Prostate gland (tissue), 2 donors: ENCODE data around the gene BDH1. TPM values are rescaled to one million over a fixed set of nuclear protein-coding genes. Genes with fewer than 3 reads are reported as not detected.
"Not testable (repeated sequence)": the region's sequence is repeated elsewhere in the genome, so short reads cannot be mapped to it uniquely, and the experiment has no call there.

Source experiments
- DNase-seq: peaks from one replicate; pipeline ENCODE4 v3.0.0-alpha.2; 2019; ENCODE audit warnings: low spot score
- H3K27ac ChIP-seq, 2 donors: fragments of 200-600 bp; sonication (generic); 2 replicates each; pipeline ENCODE4 v1.5.1; 2017 to 2019
- H3K27me3 ChIP-seq: fragments of 200-600 bp; sonication (generic); replicated peaks from 2 replicates; pipeline ENCODE4 v1.5.1; 2019; ENCODE audit not compliant: insufficient read depth
- H3K36me3 ChIP-seq, 2 donors: fragments of 200-600 bp; sonication (generic); 1 replicate in 1 of 2; 2 replicates in 1 of 2; pipeline versions ENCODE4 v1.5.1 to v1.8.1; 2017 to 2019
- H3K4me1 ChIP-seq: fragments of 200-600 bp; sonication (generic); replicated peaks from 2 replicates; pipeline ENCODE4 v1.5.1; 2019
- H3K4me3 ChIP-seq, 2 donors: fragments of 200-600 bp; sonication (generic); 2 replicates each; pipeline ENCODE4 v1.5.1; 2017 to 2019
- H3K9me3 ChIP-seq: fragments of 200-600 bp; sonication (generic); 2 replicates; pipeline ENCODE4 v1.5.1; 2017
- POLR2A ChIP-seq: fragments of 450-650 bp; IDR thresholded peaks from one replicate; pipeline ENCODE4 v1.6.1; 2016; ENCODE audit warnings: antibody characterized with exemption, mild to moderate bottlenecking
- POLR2AphosphoS5 ChIP-seq: sonication (generic); formaldehyde crosslinking; IDR thresholded peaks from one replicate; pipeline ENCODE4 v1.6.1; 2017; ENCODE audit warnings: antibody characterized with exemption
- WGBS: methylation state at CpG from one replicate; pipeline ENCODE4 v1.1.5; 2018; 5-methylcytosine and 5-hydroxymethylcytosine counted together
- intact Hi-C: fragments of 100-400 bp; cut with DNase I; formaldehyde crosslinking; loops from one replicate; pipeline ENCODE4 v1.14.2; 2022
- total RNA-seq, 2 donors: library from RNA; depleted of rRNA; stranded (reverse); fragments of >200 nt; gene quantifications; one replicate each; pipeline ENCODE4 v1.1.0, GENCODE V29; 2016
- TF ChIP-seq, protein P1 (sequence below), 4 experiments: fragments of 200-600 bp in 2 of 4; fragments of 450-650 bp in 2 of 4; sonication (generic) in 2 of 4; IDR thresholded peaks; 1 replicate in 3 of 4; 2 replicates in 1 of 4; pipeline ENCODE4 v1.5.1; 2016 to 2019; ENCODE audit warnings: antibody characterized with exemption in 4 of 4, mild to moderate bottlenecking in 2 of 4, moderate library complexity in 2 of 4

BDH1 gene
- total RNA-seq, 2 donors from 2014 or later: 41.1 to 84.3 TPM

DNA sequence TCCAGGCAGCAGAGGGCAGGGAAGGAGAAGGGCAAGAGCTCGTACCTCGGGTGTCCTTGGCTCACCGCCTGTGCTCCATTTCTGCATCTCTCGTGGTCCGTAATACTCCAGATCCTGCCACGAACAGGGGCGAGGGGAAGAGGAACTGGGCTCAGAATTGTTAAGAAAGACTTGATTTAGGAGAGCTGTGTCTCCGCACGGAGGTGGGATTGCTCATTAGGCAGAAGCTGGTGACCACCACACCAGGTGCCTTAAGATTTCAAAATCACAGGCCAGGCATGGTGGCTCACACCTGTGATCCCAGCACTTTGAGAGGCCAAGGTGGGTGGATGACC lies 37.2 kb upstream of the BDH1 start:
- Histone ChIP-seq H3K27me3 (no peaks in the 10 kb centered on the region), H3K9me3 (no peaks in the 10 kb centered on the region), H3K36me3 (no peaks in the 10 kb centered on the region), H3K27ac (no peak overlapping the region), H3K4me3 (no peak overlapping the region), H3K4me1 (no peaks in the 10 kb centered on the region)
- intact Hi-C loops: no loop called here
- TF ChIP-seq POLR2A (no peak), POLR2AphosphoS5 (no peak)
- TF ChIP-seq, protein P1, sequence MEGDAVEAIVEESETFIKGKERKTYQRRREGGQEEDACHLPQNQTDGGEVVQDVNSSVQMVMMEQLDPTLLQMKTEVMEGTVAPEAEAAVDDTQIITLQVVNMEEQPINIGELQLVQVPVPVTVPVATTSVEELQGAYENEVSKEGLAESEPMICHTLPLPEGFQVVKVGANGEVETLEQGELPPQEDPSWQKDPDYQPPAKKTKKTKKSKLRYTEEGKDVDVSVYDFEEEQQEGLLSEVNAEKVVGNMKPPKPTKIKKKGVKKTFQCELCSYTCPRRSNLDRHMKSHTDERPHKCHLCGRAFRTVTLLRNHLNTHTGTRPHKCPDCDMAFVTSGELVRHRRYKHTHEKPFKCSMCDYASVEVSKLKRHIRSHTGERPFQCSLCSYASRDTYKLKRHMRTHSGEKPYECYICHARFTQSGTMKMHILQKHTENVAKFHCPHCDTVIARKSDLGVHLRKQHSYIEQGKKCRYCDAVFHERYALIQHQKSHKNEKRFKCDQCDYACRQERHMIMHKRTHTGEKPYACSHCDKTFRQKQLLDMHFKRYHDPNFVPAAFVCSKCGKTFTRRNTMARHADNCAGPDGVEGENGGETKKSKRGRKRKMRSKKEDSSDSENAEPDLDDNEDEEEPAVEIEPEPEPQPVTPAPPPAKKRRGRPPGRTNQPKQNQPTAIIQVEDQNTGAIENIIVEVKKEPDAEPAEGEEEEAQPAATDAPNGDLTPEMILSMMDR (IDR thresholded peaks at IDR 0.05): no peak
- DNase-seq: no peak
- WGBS: 86% methylated on average over 9 of the region's 9 CpGs

DNA sequence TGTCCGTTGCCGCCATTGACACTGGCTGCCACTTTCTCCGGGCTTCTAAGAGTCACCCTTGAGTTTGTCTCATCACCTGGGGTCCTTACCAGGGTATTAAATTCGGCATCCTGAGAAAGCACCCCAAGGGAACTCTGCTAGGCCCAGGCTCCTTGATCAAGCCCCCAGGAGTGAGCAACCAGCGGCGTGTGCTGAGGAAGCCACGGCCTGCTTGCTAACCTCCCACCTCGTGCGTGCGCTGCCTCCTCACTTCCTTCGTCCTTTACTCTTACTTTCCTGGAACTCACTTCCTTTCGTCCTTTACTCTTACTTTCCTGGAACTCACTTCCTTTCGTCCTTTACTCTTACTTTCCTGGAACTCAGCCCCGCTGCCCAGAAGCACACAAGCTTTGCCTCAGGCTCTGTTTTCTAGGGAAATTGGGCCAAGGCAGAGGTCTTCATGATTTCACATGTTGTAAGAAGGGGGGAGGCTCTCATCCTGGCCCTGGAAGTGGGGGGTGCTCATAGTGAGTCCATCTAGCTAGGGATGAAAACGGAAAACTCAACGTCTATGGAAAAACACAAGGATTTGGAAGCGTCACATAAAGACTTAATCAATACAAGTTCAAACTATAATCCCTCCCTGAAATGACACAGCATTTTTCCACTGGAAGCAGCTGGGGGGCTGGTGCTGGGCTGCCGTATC lies 36.7 kb upstream of the BDH1 start:
- Histone ChIP-seq H3K4me1 (no peaks in the 10 kb centered on the region), H3K27ac (no peak overlapping the region), H3K9me3 (no peaks in the 10 kb centered on the region), H3K4me3 (no peak overlapping the region), H3K27me3 (no peaks in the 10 kb centered on the region), H3K36me3 (no peaks in the 10 kb centered on the region)
- no peak for DNase-seq
- 89% methylated on average over 18 of the region's 18 CpGs for WGBS
- TF ChIP-seq, protein P1 (IDR thresholded peaks at IDR 0.05): no peak
- TF ChIP-seq POLR2A (no peak), POLR2AphosphoS5 (no peak)
- intact Hi-C loops: no loop called here

DNA sequence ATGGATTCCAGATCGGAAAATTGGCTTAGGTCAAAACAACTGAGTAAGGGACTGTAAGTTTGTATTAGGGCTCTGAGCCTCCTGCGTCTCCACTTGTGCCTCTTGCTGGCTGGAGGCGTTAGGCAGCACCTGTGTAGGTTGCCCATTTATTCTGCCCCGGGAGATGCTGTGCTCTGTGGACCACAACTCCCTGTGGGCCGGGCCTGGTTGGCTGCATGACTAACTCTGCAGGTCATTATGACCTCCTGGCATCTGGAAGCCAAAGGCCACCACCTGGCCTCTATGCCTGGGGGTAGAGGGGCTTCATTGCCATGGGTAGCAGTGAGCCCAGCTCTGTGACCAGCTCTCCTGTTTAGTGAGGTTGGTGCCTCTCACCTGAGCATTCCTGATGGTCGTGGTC lies 36.0 kb upstream of the BDH1 start:
- intact Hi-C loops: no loop called here
- no peak overlapping the region for H3K4me3 ChIP-seq
- no peaks in the 10 kb centered on the region for H3K4me1 ChIP-seq
- no peak overlapping the region for H3K27ac ChIP-seq
- H3K36me3 ChIP-seq: no peaks in the 10 kb centered on the region
- DNase-seq: no peak
- WGBS: 90% methylated on average over 6 of the region's 6 CpGs
- no peak for TF ChIP-seq POLR2A
- TF ChIP-seq POLR2AphosphoS5: no peak
- TF ChIP-seq, protein P1 (IDR thresholded peaks at IDR 0.05): no peak
- no peaks in the 10 kb centered on the region for H3K9me3 ChIP-seq
- H3K27me3 ChIP-seq: no peaks in the 10 kb centered on the region

DNA sequence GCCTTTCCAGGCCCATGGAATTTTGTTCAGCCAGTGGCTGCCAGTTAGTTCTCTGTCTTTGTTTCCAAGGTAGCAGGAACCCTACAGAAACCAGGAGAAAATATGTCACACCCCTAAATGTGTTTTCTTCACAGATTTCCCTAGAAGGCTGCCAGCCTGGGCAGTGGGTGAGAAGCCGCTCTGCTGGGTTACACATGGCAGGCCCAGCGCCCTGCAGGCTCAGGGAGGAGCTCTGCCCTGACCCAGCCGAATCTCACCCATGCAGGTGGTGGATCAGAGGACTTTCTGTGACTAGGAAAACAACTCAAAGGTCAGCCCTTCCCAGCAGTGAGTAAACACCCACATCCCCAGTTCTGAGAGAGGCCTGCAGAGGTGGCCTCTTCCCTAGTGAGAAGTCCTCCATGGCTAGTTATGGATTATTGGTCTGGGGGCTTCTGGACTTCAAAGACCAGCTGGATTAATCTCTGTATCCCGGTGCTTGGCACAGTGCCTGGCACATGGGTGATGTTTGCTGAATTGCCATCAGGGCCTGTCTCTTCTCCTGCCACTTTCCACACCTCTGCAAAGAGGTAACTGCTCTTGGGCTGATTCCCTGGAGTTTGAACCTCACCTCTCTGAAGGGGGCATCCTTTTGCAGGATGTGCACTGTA lies 34.7 kb upstream of the BDH1 start:
- H3K9me3 ChIP-seq: no peaks in the 10 kb centered on the region
- no peak for DNase-seq
- 71% methylated on average over 4 of the region's 4 CpGs for WGBS
- no peaks in the 10 kb centered on the region for H3K4me1 ChIP-seq
- TF ChIP-seq POLR2AphosphoS5 (no peak), POLR2A (no peak)
- TF ChIP-seq, protein P1 (IDR thresholded peaks at IDR 0.05): no peak
- no peak overlapping the region for H3K4me3 ChIP-seq
- no peaks in the 10 kb centered on the region for H3K36me3 ChIP-seq
- H3K27me3 ChIP-seq: no peaks in the 10 kb centered on the region
- intact Hi-C loops: no loop called here
- H3K27ac ChIP-seq: no peak overlapping the region

DNA sequence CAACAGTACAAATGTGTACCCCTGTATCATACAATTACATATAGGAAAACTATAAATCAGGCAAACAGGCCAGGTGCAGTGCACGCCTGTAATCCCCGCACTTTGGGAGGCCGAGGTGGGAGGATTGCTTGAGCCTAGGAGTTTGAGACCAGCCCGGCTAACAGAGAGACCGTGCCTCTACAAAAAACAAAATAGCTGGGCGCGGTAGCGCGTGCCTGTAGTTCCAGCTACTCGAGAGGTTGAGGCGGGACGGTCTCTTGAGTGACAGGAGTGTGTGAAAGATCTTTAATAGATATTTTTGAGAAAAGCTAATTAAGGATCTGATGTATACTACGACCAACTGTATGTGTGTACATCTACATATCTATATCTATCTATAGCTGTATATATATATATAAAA lies 33.8 kb upstream of the BDH1 start:
- no peak for DNase-seq
- Histone ChIP-seq H3K27ac (no peak overlapping the region), H3K4me1 (no peaks in the 10 kb centered on the region), H3K9me3 (no peaks in the 10 kb centered on the region), H3K4me3 (no peak overlapping the region), H3K36me3 (no peaks in the 10 kb centered on the region), H3K27me3 (no peaks in the 10 kb centered on the region)
- intact Hi-C loops: no loop called here
- TF ChIP-seq, protein P1 (IDR thresholded peaks at IDR 0.05): no peak
- TF ChIP-seq POLR2AphosphoS5: no peak
- TF ChIP-seq POLR2A: no peak
- WGBS: 86% methylated on average over 13 of the region's 13 CpGs

DNA sequence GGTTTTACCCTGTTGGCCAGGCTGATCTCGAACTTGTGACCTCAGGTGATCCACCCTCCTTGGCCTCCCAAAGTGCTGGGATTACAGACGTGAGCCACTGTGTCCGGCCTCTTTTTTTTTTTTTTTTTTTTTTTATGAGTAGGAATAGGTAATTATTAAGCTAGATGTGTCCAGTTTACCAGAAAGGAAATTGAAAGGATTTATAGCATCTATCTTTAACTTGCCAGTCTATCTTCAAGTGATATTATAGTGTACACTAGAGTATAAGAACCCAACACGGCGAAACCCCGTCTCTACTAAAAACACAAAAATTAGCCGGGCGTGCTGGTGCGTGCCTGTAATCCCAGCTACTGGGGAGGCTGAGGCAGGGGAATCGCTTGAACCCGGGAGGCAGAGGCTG lies 31.0 kb upstream of the BDH1 start:
- H3K36me3 ChIP-seq, H3K27ac ChIP-seq, H3K27me3 ChIP-seq, H3K4me3 ChIP-seq, DNase-seq, H3K4me1 ChIP-seq, intact Hi-C loops, H3K9me3 ChIP-seq: not testable (repeated sequence)
- 81% methylated on average over 11 of the region's 11 CpGs for WGBS
